Activated CD4-positive, alpha-beta T cell treated with anti-CD3 and anti-CD28 coated beads, Interleukin-2, amount 10 ng/mL, durations not matched to agents 7 days and 5 days (primary cell): ENCODE data around the gene CRHR2. TPM values are rescaled to one million over a fixed set of nuclear protein-coding genes. Genes with fewer than 3 reads are reported as not detected.

ENCODE experiments used
- CTCF ChIA-PET: fragments of 350-600 bp; sonication (Branson Sonifier 250); formaldehyde crosslinking; loops from one replicate; lab custom pipeline; 2021; ENCODE audit warnings: antibody characterized with exemption; lab: Charles Lee
- POLR2A ChIA-PET: fragments of 350-600 bp; sonication (Branson Sonifier 250); formaldehyde crosslinking; loops from one replicate; lab custom pipeline; 2021; ENCODE audit warnings: antibody characterized with exemption; lab: Charles Lee
- DNase-seq: peaks from one replicate; pipeline ENCODE4 v3.0.0-alpha.2; 2020
- H3K27ac Mint-ChIP-seq: one replicate; pipeline ENCODE4 v1.8.0; 2021; ENCODE audit warnings: mild to moderate bottlenecking, moderate library complexity, mixed read lengths
- H3K27me3 Mint-ChIP-seq: one replicate; pipeline ENCODE4 v1.8.0; 2021; ENCODE audit warnings: mixed read lengths
- H3K36me3 Mint-ChIP-seq: one replicate; pipeline ENCODE4 v1.8.0; 2021; ENCODE audit warnings: low read depth, mixed read lengths
- H3K4me1 Mint-ChIP-seq: one replicate; pipeline ENCODE4 v1.8.0; 2021; ENCODE audit warnings: mixed read lengths
- H3K4me3 Mint-ChIP-seq: one replicate; pipeline ENCODE4 v1.8.0; 2021; ENCODE audit warnings: mild to moderate bottlenecking, moderate library complexity, mixed read lengths
- H3K9me3 Mint-ChIP-seq: one replicate; pipeline ENCODE4 v1.8.0; 2021; ENCODE audit warnings: mixed read lengths
- total RNA-seq, 2 experiments: library from RNA; stranded (reverse); gene quantifications; one replicate each; pipeline ENCODE4 v1.2.3, GENCODE V29; 2021

CRHR2 gene
- total RNA-seq = not detected

DNA sequence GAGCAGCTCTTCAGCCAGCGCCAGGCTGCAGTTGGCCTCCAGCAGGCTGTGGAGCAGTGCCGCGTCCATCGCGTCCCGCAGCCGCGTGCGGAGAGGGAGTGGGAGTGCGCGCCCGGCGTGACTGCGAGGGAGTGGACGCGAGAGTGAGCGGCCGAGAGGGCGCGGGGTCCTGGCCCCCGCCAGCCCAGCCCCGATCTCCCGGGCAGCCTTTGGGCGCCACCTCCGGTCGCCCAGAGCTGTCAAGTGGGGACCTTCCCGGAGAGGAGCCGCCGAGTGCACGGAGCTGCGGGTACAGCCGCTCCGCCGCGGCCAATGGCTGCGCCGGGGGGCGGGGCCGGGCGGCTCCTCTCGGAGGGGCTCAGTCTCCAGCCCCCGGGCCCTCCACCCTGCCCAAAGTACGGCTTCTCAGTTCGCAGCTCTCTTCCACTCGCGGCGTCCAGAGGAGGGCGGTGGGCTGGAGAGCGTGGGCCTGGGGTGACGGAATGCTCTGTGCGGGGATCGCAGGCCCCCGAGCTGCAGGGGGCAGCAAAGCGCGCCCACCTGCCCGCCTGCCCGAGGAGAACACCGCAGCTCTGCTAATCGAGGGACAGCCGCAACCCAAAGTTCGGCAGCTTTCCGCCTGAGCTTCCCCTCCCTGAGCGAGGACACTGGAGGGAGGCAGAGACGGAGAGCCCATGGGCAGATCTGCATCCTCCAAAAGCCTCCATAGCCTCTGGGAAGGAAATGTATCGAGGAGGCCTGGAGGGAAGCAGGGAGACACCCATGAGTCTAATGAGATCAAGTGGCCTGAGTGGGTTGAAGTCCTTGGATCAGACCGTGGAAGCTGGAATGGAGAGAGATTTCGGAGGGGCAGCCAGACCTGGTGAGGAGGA lies at the start of gene CRHR2:
Gene CRHR2, minus strand, starts transcription at position 245 of the 872 bp plus-strand sequence. Its CDS starts 176 bp downstream, at position 69.
- H3K27ac Mint-ChIP-seq = no peak within 1 kb of the TSS
- CTCF ChIA-PET = interaction anchor here (0.6 to 1.5 kb wide), 4 partner anchors 11 to 58 kb away, joined by 3 to 5 read pairs (median 4); no protein-coding TSS in a partner anchor
- H3K4me3 Mint-ChIP-seq = peak within 1 kb of the TSS; percentile 37
- peaks cover 63% of the 10 kb centered on the region for H3K27me3 Mint-ChIP-seq
- no peaks in the 10 kb centered on the region for H3K9me3 Mint-ChIP-seq
- peak; percentile 22 for DNase-seq
- peaks cover 8% of the 10 kb centered on the region for H3K4me1 Mint-ChIP-seq
- no peaks in the 10 kb centered on the region for H3K36me3 Mint-ChIP-seq
- POLR2A ChIA-PET = no interaction called here

DNA sequence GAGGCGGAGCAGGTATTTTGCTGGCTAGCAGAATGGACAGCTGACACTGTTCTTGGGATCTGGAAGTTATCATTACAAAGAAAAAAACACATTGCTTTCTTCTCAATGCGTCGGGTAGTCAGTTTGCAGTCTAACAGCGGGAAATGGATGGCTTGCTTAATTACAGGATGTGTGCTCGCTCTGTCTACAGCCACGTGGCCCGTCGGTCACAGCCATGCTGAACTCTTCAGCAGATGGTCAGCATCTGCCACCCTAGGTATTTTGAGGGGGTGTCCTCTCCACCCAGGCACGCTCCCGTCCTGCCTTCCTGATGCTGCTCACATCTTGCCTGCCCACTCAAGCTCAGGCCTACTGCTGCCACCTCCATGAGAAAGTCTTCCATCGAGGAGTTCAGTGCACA lies 49.3 kb upstream of the CRHR2 start:
- ChIA-PET CTCF (no interaction called here), POLR2A (no interaction called here)
- no peak for DNase-seq
- Mint-ChIP-seq H3K4me3 (no peak overlapping the region), H3K9me3 (no peaks in the 10 kb centered on the region), H3K36me3 (peaks cover 9% of the 10 kb centered on the region), H3K4me1 (peaks cover 62% of the 10 kb centered on the region), H3K27me3 (no peaks in the 10 kb centered on the region), H3K27ac (peak overlapping the region; percentile 7)

DNA sequence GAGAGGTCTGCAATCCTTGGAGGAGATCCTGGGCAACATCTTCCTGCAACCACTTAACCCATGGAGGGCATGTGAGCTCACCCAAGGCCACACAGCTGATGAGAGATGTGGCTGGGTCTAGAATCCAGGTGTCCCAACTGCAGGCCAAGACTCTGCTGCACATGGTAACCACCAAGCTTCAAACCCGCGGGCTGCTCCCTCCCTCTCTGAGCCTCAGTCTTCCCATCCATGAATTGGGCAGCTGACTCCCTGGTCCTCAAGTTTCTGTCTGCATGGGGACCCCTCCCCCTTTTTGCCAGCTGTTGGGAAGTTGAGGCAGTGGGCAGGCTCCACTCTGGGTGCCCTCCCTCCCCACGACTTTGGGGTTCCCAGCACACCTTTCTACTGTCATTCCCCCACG lies 48.7 kb upstream of the CRHR2 start:
- Mint-ChIP-seq H3K27ac (peak overlapping the region; percentile 7), H3K27me3 (no peaks in the 10 kb centered on the region), H3K4me1 (peaks cover 68% of the 10 kb centered on the region), H3K9me3 (no peaks in the 10 kb centered on the region), H3K4me3 (no peak overlapping the region), H3K36me3 (peaks cover 11% of the 10 kb centered on the region)
- CTCF ChIA-PET = interaction anchor here (1.1 to 1.3 kb wide), 2 partner anchors 11 to 23 kb away, joined by 3 to 4 read pairs; no protein-coding TSS in a partner anchor
- DNase-seq = no peak
- POLR2A ChIA-PET = no interaction called here

DNA sequence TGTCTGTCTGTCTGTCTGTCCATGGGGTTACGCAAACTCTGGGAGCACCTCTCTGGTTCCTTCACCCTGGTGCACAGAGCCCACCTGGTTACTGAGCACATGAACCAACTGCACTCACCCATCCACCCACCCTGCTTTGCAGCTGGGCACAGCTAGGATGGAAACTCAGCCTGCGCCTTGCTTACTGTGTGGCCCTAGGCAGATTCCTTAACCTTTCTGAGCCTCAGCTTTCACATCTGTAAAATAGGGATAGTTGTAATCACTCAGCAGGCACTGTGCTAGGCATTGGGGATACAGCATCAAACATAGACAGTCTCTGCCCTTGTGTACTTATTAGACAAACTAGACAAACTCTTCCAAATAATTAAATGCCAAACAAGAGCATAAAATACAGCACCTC lies 47.8 kb upstream of the CRHR2 start:
- POLR2A ChIA-PET = no interaction called here

DNA sequence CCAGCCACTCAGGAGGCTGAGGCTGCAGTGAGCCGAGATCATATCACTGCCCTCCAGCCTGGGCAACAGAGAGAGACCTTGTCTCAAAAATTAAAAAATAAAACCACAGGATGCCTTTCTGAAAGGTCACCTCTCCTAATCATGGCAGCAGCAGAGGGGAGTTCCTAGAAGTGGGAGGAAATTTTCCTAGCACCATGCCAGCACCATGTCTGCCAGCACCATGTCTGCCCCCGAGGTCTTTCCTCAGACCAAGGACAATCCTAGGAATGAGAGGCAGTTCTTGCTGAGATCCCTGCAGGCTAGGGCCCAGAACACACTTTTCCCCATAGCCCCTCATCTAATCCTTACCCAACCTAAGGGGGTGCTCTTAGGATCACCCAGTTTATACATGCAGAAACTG lies 47.4 kb upstream of the CRHR2 start:
- POLR2A ChIA-PET = no interaction called here
- no peaks in the 10 kb centered on the region for H3K9me3 Mint-ChIP-seq
- H3K27me3 Mint-ChIP-seq = no peaks in the 10 kb centered on the region
- no peak overlapping the region for H3K4me3 Mint-ChIP-seq
- H3K36me3 Mint-ChIP-seq = peaks cover 20% of the 10 kb centered on the region
- no peak overlapping the region for H3K27ac Mint-ChIP-seq
- no peak for DNase-seq
- H3K4me1 Mint-ChIP-seq = peaks cover 73% of the 10 kb centered on the region
- CTCF ChIA-PET = interaction anchor here (0.8 to 2.0 kb wide), 3 partner anchors 10 to 21 kb away, joined by 4 to 12 read pairs (median 5); no protein-coding TSS in a partner anchor

More for the DNA sequence above, 47.8 kb upstream of the CRHR2 start:
- Mint-ChIP-seq H3K4me1 (peaks cover 74% of the 10 kb centered on the region), H3K9me3 (no peaks in the 10 kb centered on the region), H3K36me3 (peaks cover 18% of the 10 kb centered on the region), H3K27me3 (no peaks in the 10 kb centered on the region), H3K27ac (no peak overlapping the region), H3K4me3 (no peak overlapping the region)
- CTCF ChIA-PET = interaction anchor here (0.8 to 2.0 kb wide), 4 partner anchors 9 to 22 kb away, joined by 3 to 12 read pairs (median 4); no protein-coding TSS in a partner anchor
- DNase-seq = no peak

DNA sequence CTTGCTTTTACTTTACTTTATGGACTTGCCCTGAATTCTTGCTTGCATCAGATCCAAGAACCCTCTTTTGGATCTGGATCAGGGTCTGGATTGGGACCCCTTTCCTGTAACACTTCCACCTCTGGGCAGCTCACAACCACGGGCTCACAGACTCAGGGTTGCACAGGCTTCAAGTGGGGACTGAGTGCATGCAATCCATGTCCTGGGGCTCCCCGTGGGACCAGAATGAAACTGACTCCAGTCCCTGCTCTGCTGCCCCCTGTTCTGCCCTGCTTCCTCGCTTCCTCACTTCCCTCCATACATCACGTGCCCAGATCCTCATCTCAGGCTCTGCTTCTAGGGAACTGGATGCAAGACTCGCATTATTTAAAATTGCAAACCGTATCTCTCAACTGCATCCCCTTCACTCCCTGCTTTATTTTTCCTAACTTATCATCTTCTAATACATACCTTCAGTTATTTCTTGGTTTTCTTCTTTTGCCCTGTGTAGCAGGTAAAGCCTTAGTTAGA lies 46.4 kb upstream of the CRHR2 start:
- Mint-ChIP-seq H3K27ac (peak overlapping the region; percentile 99), H3K4me1 (peaks cover 73% of the 10 kb centered on the region), H3K36me3 (peaks cover 20% of the 10 kb centered on the region), H3K9me3 (no peaks in the 10 kb centered on the region), H3K4me3 (no peak overlapping the region), H3K27me3 (no peaks in the 10 kb centered on the region)
- DNase-seq = no peak
- ChIA-PET CTCF (interaction anchor here (2.0 kb wide), 1 partner anchor 11 kb away, joined by 12 read pairs; no protein-coding TSS in a partner anchor), POLR2A (interaction anchor here (0.6 kb wide), 1 partner anchor 68 kb away, joined by 3 read pairs; no protein-coding TSS in a partner anchor)

DNA sequence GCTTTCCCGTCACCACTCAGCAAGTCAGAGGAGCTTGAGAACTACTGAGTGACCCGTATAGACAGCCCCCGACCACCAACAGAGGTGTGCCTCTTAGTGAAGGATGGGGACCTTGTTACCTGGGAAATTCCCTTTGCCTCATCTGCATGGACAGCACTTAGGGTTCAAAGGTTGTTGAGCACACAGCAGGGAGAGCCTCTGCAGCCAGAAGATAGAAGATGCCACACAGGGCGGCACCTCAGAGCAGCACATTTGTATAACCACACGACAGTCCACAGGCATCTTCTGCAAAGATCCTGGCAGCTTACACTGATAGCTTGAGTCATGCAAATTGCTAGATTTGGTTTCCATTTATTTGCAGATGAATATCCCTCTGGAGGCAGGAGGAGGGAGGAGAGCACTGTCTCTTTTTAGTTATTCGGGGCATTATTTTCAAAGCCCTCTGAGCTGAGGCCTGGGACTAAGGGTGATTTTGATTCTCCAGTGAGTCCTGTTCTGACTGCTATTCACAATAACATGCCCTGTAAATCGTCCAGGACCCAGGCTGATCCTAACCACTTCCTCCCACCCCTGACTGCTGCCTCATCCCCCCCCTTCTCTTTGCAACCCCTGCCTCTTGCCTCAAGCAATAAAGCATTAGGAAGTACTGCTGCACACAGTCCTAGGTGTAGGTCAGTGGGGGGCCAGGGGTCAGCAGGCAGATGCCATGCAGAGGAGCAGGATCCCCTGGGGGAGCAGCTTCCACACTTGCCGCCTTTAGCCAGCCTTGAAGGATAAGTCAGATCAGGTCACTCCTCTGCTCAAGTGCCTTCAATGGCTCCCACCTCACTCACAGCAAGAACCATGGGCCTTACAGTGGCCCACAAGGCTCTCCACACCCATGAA lies 45.0 kb upstream of the CRHR2 start:
- Mint-ChIP-seq H3K27ac (peak overlapping the region; percentile 99), H3K36me3 (peaks cover 20% of the 10 kb centered on the region), H3K27me3 (no peaks in the 10 kb centered on the region), H3K9me3 (no peaks in the 10 kb centered on the region), H3K4me3 (peak overlapping the region; percentile 85), H3K4me1 (peaks cover 78% of the 10 kb centered on the region)
- peak; percentile 81 for DNase-seq
- ChIA-PET CTCF (interaction anchor here (0.6 to 1.2 kb wide), 4 partner anchors 18 to 134 kb away, joined by 3 to 4 read pairs (median 3); no protein-coding TSS in a partner anchor), POLR2A (no interaction called here)

DNA sequence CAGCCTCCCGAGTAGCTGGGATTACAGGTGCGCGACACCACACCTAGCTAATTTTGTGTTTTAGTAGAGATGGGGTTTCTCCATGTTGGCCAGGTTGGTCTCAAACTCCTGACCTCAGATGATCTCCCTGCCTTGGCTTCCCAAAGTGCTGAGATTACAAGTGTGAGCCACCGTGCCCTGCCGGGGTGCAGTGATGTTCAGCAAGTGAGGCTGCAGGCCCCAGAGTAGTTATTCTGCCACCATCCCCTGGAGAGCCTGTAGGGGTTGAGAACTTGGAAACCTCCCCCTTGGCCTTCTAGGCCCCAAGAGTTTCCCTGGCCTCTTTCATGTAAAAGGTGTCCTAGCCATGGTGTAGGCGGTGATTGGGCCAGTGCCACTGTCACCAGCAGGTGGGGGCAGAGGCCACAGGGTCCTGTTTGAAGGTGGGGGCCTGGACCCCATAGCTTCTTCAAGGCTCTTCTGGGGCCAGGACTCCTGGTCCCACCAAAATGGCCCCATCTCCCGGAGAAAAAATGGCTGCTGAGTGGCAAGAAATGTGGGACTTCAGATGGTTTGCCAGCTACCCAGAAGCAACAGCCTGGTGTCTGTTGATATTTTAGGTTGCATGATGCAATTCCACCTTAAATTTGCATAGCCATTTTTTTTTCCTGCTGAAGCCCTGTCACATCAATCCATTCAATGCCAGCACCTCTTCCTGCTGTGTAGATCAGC lies 44.2 kb upstream of the CRHR2 start:
- peaks cover 71% of the 10 kb centered on the region for H3K4me1 Mint-ChIP-seq
- peak; percentile 27 for DNase-seq

DNA sequence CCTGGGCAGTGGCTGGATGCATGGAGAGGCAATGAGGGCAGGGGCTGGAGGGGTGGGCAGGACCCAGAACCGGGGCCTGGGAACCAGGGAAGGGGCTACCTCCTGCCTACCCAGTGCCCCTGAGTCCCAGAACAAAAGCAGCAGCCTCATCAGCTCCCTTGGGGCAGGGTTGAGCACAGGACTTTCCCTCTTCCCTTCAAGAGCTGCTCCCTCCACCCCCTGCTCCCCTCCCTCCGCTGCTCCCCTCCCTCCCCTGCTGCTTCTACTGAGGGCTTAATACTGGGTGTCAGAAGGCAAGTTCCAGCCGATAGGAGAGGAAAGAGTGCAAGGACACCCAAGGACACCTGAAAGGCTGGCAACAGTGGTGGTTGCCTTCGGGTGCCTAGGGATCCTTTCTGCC lies 41.5 kb upstream of the CRHR2 start:
- DNase-seq = no peak
- peaks cover 47% of the 10 kb centered on the region for H3K4me1 Mint-ChIP-seq
- no peak overlapping the region for H3K4me3 Mint-ChIP-seq
- H3K27me3 Mint-ChIP-seq = no peaks in the 10 kb centered on the region
- H3K9me3 Mint-ChIP-seq = peaks cover 17% of the 10 kb centered on the region
- H3K36me3 Mint-ChIP-seq = peaks cover 37% of the 10 kb centered on the region
- no peak overlapping the region for H3K27ac Mint-ChIP-seq
- ChIA-PET POLR2A (no interaction called here), CTCF (interaction anchor here (1.2 kb wide), 1 partner anchor 25 kb away, joined by 3 read pairs; no protein-coding TSS in a partner anchor)

More for the DNA sequence above, 44.2 kb upstream of the CRHR2 start:
- Mint-ChIP-seq H3K36me3 (peaks cover 20% of the 10 kb centered on the region), H3K9me3 (peaks cover under 1% of the 10 kb centered on the region), H3K27ac (peak overlapping the region; percentile 99), H3K4me3 (peak overlapping the region; percentile 85), H3K27me3 (no peaks in the 10 kb centered on the region)
- CTCF ChIA-PET = interaction anchor here (0.6 to 1.5 kb wide), 10 partner anchors 9 to 232 kb away, joined by 3 to 6 read pairs (median 4); no protein-coding TSS in a partner anchor
- POLR2A ChIA-PET = no interaction called here

DNA sequence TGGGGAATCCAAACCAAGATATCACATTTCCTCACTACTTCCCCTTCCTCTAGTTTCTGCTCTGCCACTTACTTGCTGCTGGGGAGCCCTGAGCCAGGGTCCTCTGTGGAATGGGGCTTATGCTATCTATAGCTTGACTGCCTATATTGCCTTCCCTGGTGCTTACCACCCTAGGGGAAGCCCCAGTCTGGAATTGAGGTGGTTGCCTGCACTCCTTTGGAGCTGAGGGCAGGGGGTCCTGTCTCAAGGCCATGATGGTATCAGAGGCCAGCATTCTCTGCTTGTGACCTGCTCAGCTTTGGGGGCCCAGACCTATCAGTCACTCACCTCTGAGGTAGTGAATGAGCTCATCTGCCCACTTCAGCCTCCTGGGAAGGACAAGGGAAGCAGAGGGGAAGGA lies 40.4 kb upstream of the CRHR2 start:
- H3K36me3 Mint-ChIP-seq = peaks cover 45% of the 10 kb centered on the region
- H3K4me3 Mint-ChIP-seq = no peak overlapping the region
- H3K27me3 Mint-ChIP-seq = no peaks in the 10 kb centered on the region
- peaks cover 36% of the 10 kb centered on the region for H3K4me1 Mint-ChIP-seq
- H3K9me3 Mint-ChIP-seq = peaks cover 27% of the 10 kb centered on the region
- DNase-seq = no peak
- no peak overlapping the region for H3K27ac Mint-ChIP-seq
- ChIA-PET CTCF (no interaction called here), POLR2A (no interaction called here)

DNA sequence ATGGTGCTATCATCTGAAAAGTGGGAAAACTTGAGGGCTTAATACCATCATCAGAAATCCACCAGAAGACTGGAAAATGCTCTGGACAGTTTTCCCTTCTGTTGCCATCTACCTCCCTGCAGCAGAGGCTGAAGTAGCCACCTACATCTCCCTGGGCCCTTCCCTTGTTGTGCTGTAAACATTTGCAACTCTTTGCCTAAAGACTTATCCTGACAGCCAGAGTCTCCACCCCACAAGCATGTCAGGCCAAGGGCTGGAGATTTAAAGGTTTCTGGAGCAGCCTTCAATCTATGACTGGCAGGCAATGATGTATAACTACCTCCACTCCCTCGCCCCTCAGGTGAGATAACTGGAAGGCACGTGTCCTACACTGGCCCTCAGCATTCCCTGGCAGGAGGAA lies 39.9 kb upstream of the CRHR2 start:
- ChIA-PET CTCF (no interaction called here), POLR2A (no interaction called here)
- peaks cover 31% of the 10 kb centered on the region for H3K4me1 Mint-ChIP-seq
- DNase-seq = no peak
- peaks cover 29% of the 10 kb centered on the region for H3K9me3 Mint-ChIP-seq
- H3K4me3 Mint-ChIP-seq = no peak overlapping the region
- no peaks in the 10 kb centered on the region for H3K27me3 Mint-ChIP-seq
- H3K27ac Mint-ChIP-seq = no peak overlapping the region
- H3K36me3 Mint-ChIP-seq = peaks cover 45% of the 10 kb centered on the region
